Measurements from ENCODE around the gene C11orf65. TPM values are rescaled to one million over a fixed set of nuclear protein-coding genes. Genes with fewer than 3 reads are reported as not detected.
"Not testable (repeated sequence)": the region's sequence is repeated elsewhere in the genome, so short reads cannot be mapped to it uniquely, and the experiment has no call there.

Gene C11orf65
- total RNA-seq, 1 donor from 2014 or later: 0.35 TPM

GRCh38 chr11:108394744-108395284, 72.5 kb downstream of the C11orf65 start:
- H3K36me3 Mint-ChIP-seq (ENCODE audit: unreplicated experiment): no peaks in the 10 kb centered on the region
- no peaks in the 10 kb centered on the region for H3K27me3 Mint-ChIP-seq (ENCODE audit: unreplicated experiment)
- no peak for DNase-seq (ENCODE audit: extremely low spot score, unreplicated experiment)
- no peaks in the 10 kb centered on the region for H3K9me3 Mint-ChIP-seq (ENCODE audit: unreplicated experiment)
- H3K4me1 Mint-ChIP-seq (ENCODE audit: unreplicated experiment): no peaks in the 10 kb centered on the region
- no peak overlapping the region for H3K4me3 Mint-ChIP-seq (ENCODE audit: unreplicated experiment)
- TF ChIP-seq CTCF (IDR thresholded peaks at IDR 0.05): no peak
- no peak overlapping the region for H3K27ac Mint-ChIP-seq (ENCODE audit: unreplicated experiment)

- no peaks in the 10 kb centered on the region for H3K27me3 Mint-ChIP-seq (ENCODE audit: unreplicated experiment)
- H3K4me1 Mint-ChIP-seq (ENCODE audit: unreplicated experiment): no peaks in the 10 kb centered on the region
- TF ChIP-seq CTCF (IDR thresholded peaks at IDR 0.05): no peak
- no peak overlapping the region for H3K27ac Mint-ChIP-seq (ENCODE audit: unreplicated experiment)
- no peak for DNase-seq (ENCODE audit: extremely low spot score, unreplicated experiment)
- no peaks in the 10 kb centered on the region for H3K36me3 Mint-ChIP-seq (ENCODE audit: unreplicated experiment)
- H3K9me3 Mint-ChIP-seq (ENCODE audit: unreplicated experiment): no peaks in the 10 kb centered on the region
- H3K4me3 Mint-ChIP-seq (ENCODE audit: unreplicated experiment): no peak overlapping the region
These were observed 74.3 kb downstream of the C11orf65 start for GRCh38 chr11:108393046-108393445.

GRCh38 chr11:108392353-108392752, 75.0 kb downstream of the C11orf65 start:
- no peak for DNase-seq (ENCODE audit: extremely low spot score, unreplicated experiment)
- Mint-ChIP-seq H3K36me3 (ENCODE audit: unreplicated experiment) (no peaks in the 10 kb centered on the region), H3K27ac (ENCODE audit: unreplicated experiment) (no peak overlapping the region), H3K4me1 (ENCODE audit: unreplicated experiment) (no peaks in the 10 kb centered on the region), H3K9me3 (ENCODE audit: unreplicated experiment) (no peaks in the 10 kb centered on the region), H3K27me3 (ENCODE audit: unreplicated experiment) (no peaks in the 10 kb centered on the region), H3K4me3 (ENCODE audit: unreplicated experiment) (no peak overlapping the region)
- no peak for TF ChIP-seq CTCF (IDR thresholded peaks at IDR 0.05)

- DNase-seq (ENCODE audit: extremely low spot score, unreplicated experiment): no peak
- no peak for TF ChIP-seq CTCF (IDR thresholded peaks at IDR 0.05)
- H3K4me1 Mint-ChIP-seq (ENCODE audit: unreplicated experiment): no peaks in the 10 kb centered on the region
- H3K27me3 Mint-ChIP-seq (ENCODE audit: unreplicated experiment): no peaks in the 10 kb centered on the region
- H3K4me3 Mint-ChIP-seq (ENCODE audit: unreplicated experiment): no peak overlapping the region
- H3K36me3 Mint-ChIP-seq (ENCODE audit: unreplicated experiment): no peaks in the 10 kb centered on the region
- no peaks in the 10 kb centered on the region for H3K9me3 Mint-ChIP-seq (ENCODE audit: unreplicated experiment)
- H3K27ac Mint-ChIP-seq (ENCODE audit: unreplicated experiment): no peak overlapping the region
These were observed 78.8 kb downstream of the C11orf65 start for GRCh38 chr11:108388576-108388975.

GRCh38 chr11:108373505-108373904, 93.8 kb downstream of the C11orf65 start:
- H3K4me1 Mint-ChIP-seq (ENCODE audit: unreplicated experiment); H3K27me3 Mint-ChIP-seq (ENCODE audit: unreplicated experiment); H3K9me3 Mint-ChIP-seq (ENCODE audit: unreplicated experiment); H3K27ac Mint-ChIP-seq (ENCODE audit: unreplicated experiment); DNase-seq (ENCODE audit: extremely low spot score, unreplicated experiment); H3K4me3 Mint-ChIP-seq (ENCODE audit: unreplicated experiment): not testable (repeated sequence)
- H3K36me3 Mint-ChIP-seq (ENCODE audit: unreplicated experiment): peaks cover 19% of the 10 kb centered on the region

GRCh38 chr11:108370990-108371389, 96.3 kb downstream of the C11orf65 start:
- Mint-ChIP-seq H3K27me3 (ENCODE audit: unreplicated experiment) (no peaks in the 10 kb centered on the region), H3K27ac (ENCODE audit: unreplicated experiment) (no peak overlapping the region), H3K4me1 (ENCODE audit: unreplicated experiment) (peaks cover 4% of the 10 kb centered on the region), H3K4me3 (ENCODE audit: unreplicated experiment) (no peak overlapping the region), H3K36me3 (ENCODE audit: unreplicated experiment) (peaks cover 30% of the 10 kb centered on the region), H3K9me3 (ENCODE audit: unreplicated experiment) (peaks cover 9% of the 10 kb centered on the region)
- TF ChIP-seq CTCF (IDR thresholded peaks at IDR 0.05): no peak
- no peak for DNase-seq (ENCODE audit: extremely low spot score, unreplicated experiment)

All from osteocyte (in vitro differentiated cells).